HEK293 (cell line): ENCODE measurements around the gene TSHZ2.

ENCODE experiments used
- CTCF ChIA-PET: fragments of 350-600 bp; formaldehyde crosslinking; extraction: SDS; loops from one replicate; lab custom pipeline; 2021; ENCODE audit warnings: antibody characterized with exemption; lab: Yijun Ruan, JAX
- POLR2A ChIA-PET: fragments of 300-600 bp; formaldehyde crosslinking; extraction: SDS; loops from one replicate; lab custom pipeline; 2020; ENCODE audit warnings: antibody characterized with exemption, inconsistent platforms; lab: Yijun Ruan, JAX
- H3K27ac ChIP-seq: fragments of 200-500 bp; sonication (Bioruptor generic); 2 replicates; pipeline ENCODE4 v1.5.1; 2014; ENCODE audit warnings: low read depth, low read length, control low read depth, inconsistent platforms; ENCODE audit errors: extremely low read depth
- H3K36me3 ChIP-seq, 2 experiments: fragments of 200-500 bp in 1 of 2; sonication (Bioruptor generic) in 1 of 2; 1 replicate in 1 of 2; 2 replicates in 1 of 2; pipeline ENCODE4 v1.5.1; 2014 to 2017; ENCODE audit warnings: inconsistent platforms in 2 of 2, low read length in 2 of 2; ENCODE audit not compliant: control insufficient read depth in 2 of 2, insufficient read depth in 1 of 2
- H3K4me1 ChIP-seq: fragments of 200-500 bp; sonication (Bioruptor generic); 2 replicates; pipeline ENCODE4 v1.5.1; 2014; ENCODE audit warnings: mild to moderate bottlenecking, low read length, inconsistent platforms; ENCODE audit not compliant: control insufficient read depth, insufficient read depth
- H3K4me3 ChIP-seq: 2 replicates; pipeline ENCODE4 v1.5.1; 2011; ENCODE audit warnings: low read depth, mild to moderate bottlenecking, control low read depth, low read length, moderate library complexity
- H3K9me3 ChIP-seq: fragments of 200-500 bp; sonication (Bioruptor generic); 2 replicates; pipeline ENCODE4 v1.5.1; 2014; ENCODE audit warnings: low read depth, low read length, inconsistent platforms; ENCODE audit not compliant: control insufficient read depth, insufficient read depth
- BCL11A ChIP-seq: fragments of 450-650 bp; formaldehyde crosslinking; IDR thresholded peaks from 2 replicates; pipeline ENCODE4 v1.5.1; 2016; ENCODE audit warnings: low read depth, missing biosample characterization, missing genetic modification characterization
- CTCF ChIP-seq: fragments of 450-650 bp; formaldehyde crosslinking; IDR thresholded peaks from 2 replicates; pipeline ENCODE4 v1.5.1; 2016; ENCODE audit warnings: missing biosample characterization, missing genetic modification characterization
- MZF1 ChIP-seq: fragments of 450-650 bp; formaldehyde crosslinking; IDR thresholded peaks from 2 replicates; pipeline ENCODE4 v1.5.1; 2017; ENCODE audit warnings: missing biosample characterization, missing genetic modification characterization, borderline replicate concordance
- RBAK ChIP-seq: fragments of 450-650 bp; formaldehyde crosslinking; IDR thresholded peaks from 2 replicates; pipeline ENCODE4 v1.5.1; 2016; ENCODE audit warnings: missing biosample characterization, missing genetic modification characterization
- WT1 ChIP-seq: fragments of 450-650 bp; formaldehyde crosslinking; IDR thresholded peaks from 2 replicates; pipeline ENCODE4 v1.5.1; 2016; ENCODE audit warnings: missing biosample characterization, missing genetic modification characterization
- ZBTB17 ChIP-seq: fragments of 450-650 bp; formaldehyde crosslinking; IDR thresholded peaks from 2 replicates; pipeline ENCODE4 v1.5.1; 2016; ENCODE audit warnings: missing biosample characterization, missing genetic modification characterization
- ZBTB8A ChIP-seq: fragments of 450-650 bp; formaldehyde crosslinking; IDR thresholded peaks from 2 replicates; pipeline ENCODE4 v1.5.1; 2016; ENCODE audit warnings: missing biosample characterization, missing genetic modification characterization
- ZNF211 ChIP-seq: fragments of 450-650 bp; formaldehyde crosslinking; IDR thresholded peaks from 2 replicates; pipeline ENCODE4 v1.5.1; 2016; ENCODE audit warnings: low read depth, missing biosample characterization, missing genetic modification characterization
- ZNF239 ChIP-seq: fragments of 450-650 bp; formaldehyde crosslinking; IDR thresholded peaks from 2 replicates; pipeline ENCODE4 v1.5.1; 2016; ENCODE audit warnings: missing biosample characterization, missing genetic modification characterization
- ZNF24 ChIP-seq: fragments of 450-650 bp; formaldehyde crosslinking; IDR thresholded peaks from 2 replicates; pipeline ENCODE4 v1.5.1; 2016; ENCODE audit warnings: missing biosample characterization, missing genetic modification characterization
- ZNF274 ChIP-seq, 2 experiments: fragments of 200-500 bp in 1 of 2; fragments of 450-650 bp in 1 of 2; sonication (Bioruptor generic) in 1 of 2; formaldehyde crosslinking in 1 of 2; IDR thresholded peaks; 2 replicates each; pipeline versions ENCODE4 v1.5.1 to v1.6.1; 2014 to 2016; ENCODE audit warnings: borderline replicate concordance in 1 of 2, inconsistent platforms in 1 of 2, low read length in 1 of 2, missing biosample characterization in 1 of 2, missing genetic modification characterization in 1 of 2
- ZNF341 ChIP-seq: fragments of 450-650 bp; formaldehyde crosslinking; IDR thresholded peaks from 2 replicates; pipeline ENCODE4; 2016; ENCODE audit warnings: low read depth, missing biosample characterization, missing genetic modification characterization
- ZNF366 ChIP-seq: fragments of 450-650 bp; formaldehyde crosslinking; conservative IDR thresholded peaks from 2 replicates; pipeline ENCODE4 v1.5.1; 2016; ENCODE audit warnings: missing biosample characterization, missing genetic modification characterization
- ZNF416 ChIP-seq: fragments of 450-650 bp; formaldehyde crosslinking; IDR thresholded peaks from 2 replicates; pipeline ENCODE4 v1.5.1; 2016; ENCODE audit warnings: missing biosample characterization, missing genetic modification characterization
- ZNF544 ChIP-seq: fragments of 450-650 bp; formaldehyde crosslinking; IDR thresholded peaks from 2 replicates; pipeline ENCODE4 v1.5.0; 2017; ENCODE audit warnings: missing biosample characterization, missing genetic modification characterization
- ZNF585B ChIP-seq: fragments of 450-650 bp; formaldehyde crosslinking; IDR thresholded peaks from 2 replicates; pipeline ENCODE4 v1.5.1; 2016; ENCODE audit warnings: missing biosample characterization, missing genetic modification characterization
- ZNF624 ChIP-seq: fragments of 450-650 bp; formaldehyde crosslinking; IDR thresholded peaks from 2 replicates; pipeline ENCODE4 v1.5.1; 2017; ENCODE audit warnings: missing biosample characterization, missing genetic modification characterization
- ZNF658 ChIP-seq: fragments of 450-650 bp; formaldehyde crosslinking; IDR thresholded peaks from 2 replicates; pipeline ENCODE4; 2016; ENCODE audit warnings: missing biosample characterization, missing genetic modification characterization
- TF ChIP-seq, protein P1 (sequence below): fragments of 450-650 bp; formaldehyde crosslinking; IDR thresholded peaks from 2 replicates; pipeline ENCODE4 v1.5.1; 2016; ENCODE audit warnings: missing biosample characterization, missing genetic modification characterization

Gene TSHZ2

GRCh38 chr20:53071833-53072232 is 99.7 kb downstream of the TSHZ2 start:
- no peaks in the 10 kb centered on the region for H3K36me3 ChIP-seq
- CTCF ChIA-PET, result no interaction called here
- no peaks in the 10 kb centered on the region for H3K9me3 ChIP-seq
- no peak overlapping the region for H3K4me3 ChIP-seq
- no peak overlapping the region for H3K27ac ChIP-seq
- TF ChIP-seq RBAK (tag by site-specific recombination), result no peak
- H3K4me1 ChIP-seq, result no peaks in the 10 kb centered on the region
- POLR2A ChIA-PET, result no interaction called here

DNA sequence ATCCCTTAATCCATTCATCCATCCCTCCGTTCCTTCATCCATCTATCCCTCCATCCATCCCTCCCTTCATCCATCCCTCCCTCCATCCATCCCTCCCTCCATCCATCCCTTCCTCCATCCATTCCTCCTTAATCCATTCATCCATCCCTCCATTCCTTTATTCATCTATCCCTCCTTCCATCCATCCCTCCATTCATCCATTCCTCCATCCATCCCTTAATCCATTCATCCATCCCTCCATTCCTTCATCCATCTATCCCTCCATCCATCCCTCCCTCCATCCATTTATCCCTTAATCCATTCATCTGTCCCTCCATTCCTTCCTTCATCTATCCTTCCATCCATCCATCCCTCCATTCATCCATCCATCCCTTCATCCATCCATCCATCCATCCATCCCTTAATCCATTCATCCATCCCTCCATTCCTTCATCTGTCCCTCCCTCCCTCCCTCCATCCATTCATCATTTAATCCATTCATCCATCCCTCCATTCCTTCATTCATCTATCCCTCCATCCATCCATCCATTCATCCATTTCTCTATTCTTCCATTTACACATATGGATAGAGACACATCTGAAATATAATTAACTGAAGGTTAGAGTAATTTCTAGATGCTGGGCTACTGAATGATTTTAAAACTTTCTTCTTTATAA is 100.9 kb downstream of the TSHZ2 start:
- H3K36me3 ChIP-seq, result no peaks in the 10 kb centered on the region
- H3K9me3 ChIP-seq, result no peaks in the 10 kb centered on the region
- no peak overlapping the region for H3K4me3 ChIP-seq
- no peak for TF ChIP-seq ZBTB8A (tag by site-specific recombination)
- TF ChIP-seq ZNF585B (tag by site-specific recombination), result no peak
- TF ChIP-seq ZNF366 (tag by site-specific recombination), result peak; percentile 98
- TF ChIP-seq ZBTB17 (tag by site-specific recombination), result peak; percentile 37; the same call in 1 of the 2 replicates
- H3K27ac ChIP-seq, result no peak overlapping the region
- ChIA-PET CTCF (no interaction called here), POLR2A (no interaction called here)
- no peaks in the 10 kb centered on the region for H3K4me1 ChIP-seq

- no peaks in the 10 kb centered on the region for H3K9me3 ChIP-seq
- TF ChIP-seq, protein P1, sequence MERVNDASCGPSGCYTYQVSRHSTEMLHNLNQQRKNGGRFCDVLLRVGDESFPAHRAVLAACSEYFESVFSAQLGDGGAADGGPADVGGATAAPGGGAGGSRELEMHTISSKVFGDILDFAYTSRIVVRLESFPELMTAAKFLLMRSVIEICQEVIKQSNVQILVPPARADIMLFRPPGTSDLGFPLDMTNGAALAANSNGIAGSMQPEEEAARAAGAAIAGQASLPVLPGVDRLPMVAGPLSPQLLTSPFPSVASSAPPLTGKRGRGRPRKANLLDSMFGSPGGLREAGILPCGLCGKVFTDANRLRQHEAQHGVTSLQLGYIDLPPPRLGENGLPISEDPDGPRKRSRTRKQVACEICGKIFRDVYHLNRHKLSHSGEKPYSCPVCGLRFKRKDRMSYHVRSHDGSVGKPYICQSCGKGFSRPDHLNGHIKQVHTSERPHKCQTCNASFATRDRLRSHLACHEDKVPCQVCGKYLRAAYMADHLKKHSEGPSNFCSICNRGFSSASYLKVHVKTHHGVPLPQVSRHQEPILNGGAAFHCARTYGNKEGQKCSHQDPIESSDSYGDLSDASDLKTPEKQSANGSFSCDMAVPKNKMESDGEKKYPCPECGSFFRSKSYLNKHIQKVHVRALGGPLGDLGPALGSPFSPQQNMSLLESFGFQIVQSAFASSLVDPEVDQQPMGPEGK (tag by site-specific recombination), result no peak
- TF ChIP-seq RBAK (tag by site-specific recombination) (no peak), ZNF239 (tag by site-specific recombination) (no peak), ZNF211 (tag by site-specific recombination) (no peak), ZNF416 (tag by site-specific recombination) (no peak), MZF1 (tag by site-specific recombination) (no peak), CTCF (tag by site-specific recombination) (no peak)
- H3K36me3 ChIP-seq, result no peaks in the 10 kb centered on the region
- no peaks in the 10 kb centered on the region for H3K4me1 ChIP-seq
- CTCF ChIA-PET, result no interaction called here
- no peak overlapping the region for H3K27ac ChIP-seq
- H3K4me3 ChIP-seq, result no peak overlapping the region
- POLR2A ChIA-PET, result no interaction called here
These were observed 101.7 kb downstream of the TSHZ2 start for GRCh38 chr20:53073636-53074415.

GRCh38 chr20:53074811-53075314 is 102.7 kb downstream of the TSHZ2 start:
- CTCF ChIA-PET, result no interaction called here
- POLR2A ChIA-PET, result no interaction called here
- no peaks in the 10 kb centered on the region for H3K36me3 ChIP-seq
- TF ChIP-seq ZNF341 (tag by site-specific recombination), result no peak
- no peak for TF ChIP-seq WT1 (tag by site-specific recombination)
- TF ChIP-seq ZNF624 (tag by site-specific recombination), result no peak
- TF ChIP-seq ZNF544 (tag by site-specific recombination), result no peak
- TF ChIP-seq BCL11A (tag by site-specific recombination), result no peak
- no peak for TF ChIP-seq ZNF658
- no peak for TF ChIP-seq ZBTB8A (tag by site-specific recombination)
- TF ChIP-seq ZNF24 (tag by site-specific recombination), result no peak
- TF ChIP-seq ZNF274 (IDR thresholded peaks at IDR 0.05; ENCODE audit: low read length), result no peak
- TF ChIP-seq ZNF274 (tag by site-specific recombination; IDR thresholded peaks at IDR 0.05; ENCODE audit: borderline replicate concordance), result no peak
- no peaks in the 10 kb centered on the region for H3K4me1 ChIP-seq
- H3K27ac ChIP-seq, result no peak overlapping the region
- H3K9me3 ChIP-seq, result no peaks in the 10 kb centered on the region
- no peak overlapping the region for H3K4me3 ChIP-seq
